Stimulated activated naive CD4-positive, alpha-beta T cell (primary cell): ENCODE measurements around the gene SPIRE2.

ENCODE experiments used
- DNase-seq, 6 experiments: peaks; one replicate each; lab custom pipeline; 2025; lab: John Stamatoyannopoulos, UW

The SPIRE2 gene

GRCh38 chr16:89915303-89916232 is 87.3 kb downstream of the SPIRE2 start:
- no peak for DNase-seq

- peak; percentile 24 to 69 (median 52) for DNase-seq
Observed at GRCh38 chr16:89917773-89918452, 89.6 kb downstream of the SPIRE2 start.

GRCh38 chr16:89918453-89919347 is 90.4 kb downstream of the SPIRE2 start, which contains the start of gene MC1R:
Gene MC1R, plus strand, starts transcription at chr16:89918862. Its CDS starts 397 bp downstream, at chr16:89919259.
- DNase-seq = peak in 2 of 6 experiments; percentile 23 to 42

- peak in 1 of 6 experiments; percentile 19 for DNase-seq
Observed at GRCh38 chr16:89919535-89920406, 91.5 kb downstream of the SPIRE2 start.

- no peak for DNase-seq
Observed at GRCh38 chr16:89920723-89921122, 92.4 kb downstream of the SPIRE2 start.
